Activated CD4-positive, alpha-beta memory T cell treated with anti-CD3 and anti-CD28 coated beads, Interleukin-2, amount 10 ng/mL, durations not matched to agents 7 days and 5 days (primary cell): ENCODE data around the gene SHQ1. TPM values are rescaled to one million over a fixed set of nuclear protein-coding genes. Genes with fewer than 3 reads are reported as not detected.

ENCODE experiments used
- CTCF ChIA-PET: fragments of 350-600 bp; sonication (Branson Sonifier 250); formaldehyde crosslinking; loops from one replicate; lab custom pipeline; 2021; ENCODE audit warnings: antibody characterized with exemption, inconsistent platforms; lab: Charles Lee
- POLR2A ChIA-PET: fragments of 350-600 bp; sonication (Branson Sonifier 250); formaldehyde crosslinking; loops from one replicate; lab custom pipeline; 2021; ENCODE audit warnings: antibody characterized with exemption; lab: Charles Lee
- DNase-seq: peaks from one replicate; pipeline ENCODE4 v3.0.0-alpha.2; 2020
- H3K27ac Mint-ChIP-seq: one replicate; pipeline ENCODE4 v1.8.0; 2021; ENCODE audit warnings: mild to moderate bottlenecking, mixed read lengths
- H3K27me3 Mint-ChIP-seq: one replicate; pipeline ENCODE4 v1.8.0; 2021; ENCODE audit warnings: mixed read lengths
- H3K36me3 Mint-ChIP-seq: one replicate; pipeline ENCODE4 v1.8.0; 2021; ENCODE audit warnings: low read depth, mixed read lengths
- H3K4me1 Mint-ChIP-seq: one replicate; pipeline ENCODE4 v1.8.0; 2021; ENCODE audit warnings: mixed read lengths
- H3K4me3 Mint-ChIP-seq: one replicate; pipeline ENCODE4 v1.8.0; 2021; ENCODE audit warnings: mild to moderate bottlenecking, mixed read lengths
- H3K9me3 Mint-ChIP-seq: one replicate; pipeline ENCODE4 v1.8.0; 2021; ENCODE audit warnings: mixed read lengths
- total RNA-seq, 2 experiments: library from RNA; stranded (reverse); gene quantifications; one replicate each; pipeline ENCODE4 v1.2.3, GENCODE V29; 2021

The SHQ1 gene
- total RNA-seq, 2 experiments from 2014 or later = 16.7 to 20.6 TPM

GRCh38 chr3:72784226-72784625 lies 64.0 kb downstream of the SHQ1 start:
- POLR2A ChIA-PET = no interaction called here
- H3K36me3 Mint-ChIP-seq = no peaks in the 10 kb centered on the region
- DNase-seq = no peak
- CTCF ChIA-PET = interaction anchor here (0.9 kb wide), 1 partner anchor 26 kb away, joined by 3 read pairs; no protein-coding TSS in a partner anchor
- no peaks in the 10 kb centered on the region for H3K4me1 Mint-ChIP-seq
- no peak overlapping the region for H3K4me3 Mint-ChIP-seq
- H3K9me3 Mint-ChIP-seq = no peaks in the 10 kb centered on the region
- no peaks in the 10 kb centered on the region for H3K27me3 Mint-ChIP-seq
- no peak overlapping the region for H3K27ac Mint-ChIP-seq

- ChIA-PET POLR2A (interaction anchor here (1.3 kb wide), 1 partner anchor 9 kb away, joined by 4 read pairs; no protein-coding TSS in a partner anchor), CTCF (interaction anchor here (0.7 to 1.5 kb wide), 2 partner anchors 116 to 1002 kb away, joined by 3 to 4 read pairs; no protein-coding TSS in a partner anchor)
- no peaks in the 10 kb centered on the region for H3K36me3 Mint-ChIP-seq
- no peak overlapping the region for H3K27ac Mint-ChIP-seq
- no peak overlapping the region for H3K4me3 Mint-ChIP-seq
- no peaks in the 10 kb centered on the region for H3K4me1 Mint-ChIP-seq
- H3K9me3 Mint-ChIP-seq = no peaks in the 10 kb centered on the region
- no peaks in the 10 kb centered on the region for H3K27me3 Mint-ChIP-seq
- no peak for DNase-seq
Measured at GRCh38 chr3:72782521-72782920, 65.7 kb downstream of the SHQ1 start.

GRCh38 chr3:72769758-72770540 lies 78.3 kb downstream of the SHQ1 start:
- ChIA-PET CTCF (no interaction called here), POLR2A (no interaction called here)
- H3K36me3 Mint-ChIP-seq = peaks cover 5% of the 10 kb centered on the region
- H3K27me3 Mint-ChIP-seq = no peaks in the 10 kb centered on the region
- H3K27ac Mint-ChIP-seq = no peak overlapping the region
- no peak overlapping the region for H3K4me3 Mint-ChIP-seq
- no peak for DNase-seq
- H3K4me1 Mint-ChIP-seq = peaks cover 2% of the 10 kb centered on the region
- no peaks in the 10 kb centered on the region for H3K9me3 Mint-ChIP-seq

GRCh38 chr3:72768936-72769335 lies 79.3 kb downstream of the SHQ1 start:
- POLR2A ChIA-PET = no interaction called here
- Mint-ChIP-seq H3K27me3 (no peaks in the 10 kb centered on the region), H3K27ac (no peak overlapping the region), H3K4me1 (peaks cover 2% of the 10 kb centered on the region), H3K36me3 (peaks cover 5% of the 10 kb centered on the region), H3K4me3 (no peak overlapping the region), H3K9me3 (no peaks in the 10 kb centered on the region)
- DNase-seq = no peak
- CTCF ChIA-PET = no interaction called here

GRCh38 chr3:72768481-72768880 lies 79.8 kb downstream of the SHQ1 start:
- Mint-ChIP-seq H3K36me3 (peaks cover 5% of the 10 kb centered on the region), H3K4me3 (no peak overlapping the region), H3K4me1 (peaks cover 2% of the 10 kb centered on the region), H3K27ac (no peak overlapping the region), H3K27me3 (no peaks in the 10 kb centered on the region), H3K9me3 (no peaks in the 10 kb centered on the region)
- ChIA-PET CTCF (no interaction called here), POLR2A (no interaction called here)
- no peak for DNase-seq

GRCh38 chr3:72768006-72768441 lies 80.2 kb downstream of the SHQ1 start:
- no peak for DNase-seq
- H3K4me3 Mint-ChIP-seq = no peak overlapping the region
- no peak overlapping the region for H3K27ac Mint-ChIP-seq
- peaks cover 5% of the 10 kb centered on the region for H3K36me3 Mint-ChIP-seq
- CTCF ChIA-PET = no interaction called here
- POLR2A ChIA-PET = no interaction called here
- H3K9me3 Mint-ChIP-seq = no peaks in the 10 kb centered on the region
- H3K4me1 Mint-ChIP-seq = peaks cover 2% of the 10 kb centered on the region
- no peaks in the 10 kb centered on the region for H3K27me3 Mint-ChIP-seq

GRCh38 chr3:72766866-72767265 lies 81.4 kb downstream of the SHQ1 start:
- ChIA-PET POLR2A (no interaction called here), CTCF (no interaction called here)
- Mint-ChIP-seq H3K36me3 (peaks cover 8% of the 10 kb centered on the region), H3K27ac (no peak overlapping the region), H3K27me3 (no peaks in the 10 kb centered on the region), H3K4me1 (peaks cover 2% of the 10 kb centered on the region), H3K4me3 (no peak overlapping the region), H3K9me3 (no peaks in the 10 kb centered on the region)
- no peak for DNase-seq

- ChIA-PET CTCF (no interaction called here), POLR2A (no interaction called here)
- H3K4me3 Mint-ChIP-seq = no peak overlapping the region
- peaks cover 8% of the 10 kb centered on the region for H3K4me1 Mint-ChIP-seq
- DNase-seq = no peak
- H3K27me3 Mint-ChIP-seq = no peaks in the 10 kb centered on the region
- no peaks in the 10 kb centered on the region for H3K9me3 Mint-ChIP-seq
- peaks cover 10% of the 10 kb centered on the region for H3K36me3 Mint-ChIP-seq
- no peak overlapping the region for H3K27ac Mint-ChIP-seq
Measured at GRCh38 chr3:72763751-72764440, 84.3 kb downstream of the SHQ1 start.

- peaks cover 1% of the 10 kb centered on the region for H3K9me3 Mint-ChIP-seq
- H3K4me3 Mint-ChIP-seq = no peak overlapping the region
- H3K27me3 Mint-ChIP-seq = no peaks in the 10 kb centered on the region
- ChIA-PET CTCF (no interaction called here), POLR2A (interaction anchor here (1.5 kb wide), 1 partner anchor 23 kb away, joined by 4 read pairs; no protein-coding TSS in a partner anchor)
- H3K4me1 Mint-ChIP-seq = peaks cover 22% of the 10 kb centered on the region
- H3K27ac Mint-ChIP-seq = no peak overlapping the region
- DNase-seq = no peak
- peaks cover 16% of the 10 kb centered on the region for H3K36me3 Mint-ChIP-seq
Measured at GRCh38 chr3:72761410-72761809, 86.8 kb downstream of the SHQ1 start.

GRCh38 chr3:72760225-72760624 lies 88.0 kb downstream of the SHQ1 start:
- peaks cover 29% of the 10 kb centered on the region for H3K4me1 Mint-ChIP-seq
- peaks cover 12% of the 10 kb centered on the region for H3K36me3 Mint-ChIP-seq
- H3K27ac Mint-ChIP-seq = no peak overlapping the region
- DNase-seq = no peak
- no peaks in the 10 kb centered on the region for H3K27me3 Mint-ChIP-seq
- no peak overlapping the region for H3K4me3 Mint-ChIP-seq
- H3K9me3 Mint-ChIP-seq = peaks cover 1% of the 10 kb centered on the region
- ChIA-PET POLR2A (interaction anchor here (1.5 kb wide), 1 partner anchor 21 kb away, joined by 4 read pairs; no protein-coding TSS in a partner anchor), CTCF (no interaction called here)

- Mint-ChIP-seq H3K36me3 (peaks cover 21% of the 10 kb centered on the region), H3K4me1 (peaks cover 33% of the 10 kb centered on the region), H3K27me3 (no peaks in the 10 kb centered on the region), H3K4me3 (peak overlapping the region; percentile 54), H3K27ac (peak overlapping the region; percentile 93), H3K9me3 (peaks cover 1% of the 10 kb centered on the region)
- peak; percentile 62 for DNase-seq
- CTCF ChIA-PET = no interaction called here
- POLR2A ChIA-PET = no interaction called here
Measured at GRCh38 chr3:72756900-72757299, 91.3 kb downstream of the SHQ1 start.

- CTCF ChIA-PET = interaction anchor here (1.3 kb wide), 1 partner anchor 68 kb away, joined by 4 read pairs; no protein-coding TSS in a partner anchor
- peaks cover 29% of the 10 kb centered on the region for H3K4me1 Mint-ChIP-seq
Measured at GRCh38 chr3:72754582-72754981, 93.7 kb downstream of the SHQ1 start.

GRCh38 chr3:72753495-72753894 lies 94.8 kb downstream of the SHQ1 start:
- Mint-ChIP-seq H3K36me3 (peaks cover 21% of the 10 kb centered on the region), H3K4me1 (peaks cover 30% of the 10 kb centered on the region), H3K27me3 (no peaks in the 10 kb centered on the region), H3K4me3 (no peak overlapping the region), H3K9me3 (peaks cover 1% of the 10 kb centered on the region), H3K27ac (no peak overlapping the region)
- no peak for DNase-seq
- ChIA-PET POLR2A (interaction anchor here (2.4 kb wide), 1 partner anchor 14 kb away, joined by 14 read pairs; no protein-coding TSS in a partner anchor), CTCF (no interaction called here)

More at GRCh38 chr3:72754582-72754981, 93.7 kb downstream of the SHQ1 start:
- Mint-ChIP-seq H3K27ac (no peak overlapping the region), H3K27me3 (no peaks in the 10 kb centered on the region), H3K9me3 (peaks cover 1% of the 10 kb centered on the region), H3K4me3 (no peak overlapping the region), H3K36me3 (peaks cover 21% of the 10 kb centered on the region)
- POLR2A ChIA-PET = interaction anchor here (2.4 kb wide), 1 partner anchor 15 kb away, joined by 14 read pairs; no protein-coding TSS in a partner anchor
- DNase-seq = no peak
